ENCODE measurements around the gene DSPP.

DSPP gene

GRCh38 chr4:87659247-87659931 is 51.1 kb downstream of the DSPP start (continued):
- TF ChIP-seq ZNF549 (tag by site-specific recombination; IDR thresholded peaks at IDR 0.05) (no peak), ZNF114 (tag by site-specific recombination; IDR thresholded peaks at IDR 0.05) (no peak), ZSCAN16 (tag by site-specific recombination; IDR thresholded peaks at IDR 0.05) (no peak), ZNF585B (tag by site-specific recombination; IDR thresholded peaks at IDR 0.05) (no peak), ZBTB21 (tag by site-specific recombination; IDR thresholded peaks at IDR 0.05) (no peak), ZNF362 (tag by site-specific recombination; IDR thresholded peaks at IDR 0.05) (peak; percentile 98), CTCF (tag by site-specific recombination; IDR thresholded peaks at IDR 0.05) (no peak), ZFP69B (tag by site-specific recombination; IDR thresholded peaks at IDR 0.05) (0 out of 2 replicates have a peak, but pooled peaks have one; percentile 44), PRDM10 (tag by site-specific recombination; IDR thresholded peaks at IDR 0.05) (0 out of 2 replicates have a peak, but pooled peaks have one; percentile 14), GFI1B (tag by site-specific recombination; IDR thresholded peaks at IDR 0.05) (no peak), ZNF843 (tag by site-specific recombination; IDR thresholded peaks at IDR 0.05) (peak; percentile 93), ZNF112 (tag by site-specific recombination; IDR thresholded peaks at IDR 0.05) (no peak), REPIN1 (tag by site-specific recombination; IDR thresholded peaks at IDR 0.05; ENCODE audit: low read depth) (no peak), EGR2 (tag by site-specific recombination; IDR thresholded peaks at IDR 0.05; ENCODE audit: low read depth) (no peak), ZNF391 (tag by site-specific recombination; IDR thresholded peaks at IDR 0.05; ENCODE audit: borderline replicate concordance, low read depth) (peak; percentile 75), WT1 (tag by site-specific recombination; IDR thresholded peaks at IDR 0.05) (peak; percentile 93), ZNF324 (tag by site-specific recombination; IDR thresholded peaks at IDR 0.05) (0 out of 2 replicates have a peak, but pooled peaks have one; percentile 19), ZXDB (tag by site-specific recombination; IDR thresholded peaks at IDR 0.05) (peak; percentile 78), BCL6B (tag by site-specific recombination; IDR thresholded peaks at IDR 0.05) (peak; percentile 99), ZNF561 (tag by site-specific recombination; IDR thresholded peaks at IDR 0.05; ENCODE audit: borderline replicate concordance) (no peak), ZNF747 (tag by site-specific recombination; IDR thresholded peaks at IDR 0.05) (no peak), BCL11A (tag by site-specific recombination; IDR thresholded peaks at IDR 0.05; ENCODE audit: low read depth) (peak; percentile 83), ZNF449 (tag by site-specific recombination; IDR thresholded peaks at IDR 0.05) (no peak), ATF2 (tag by site-specific recombination; IDR thresholded peaks at IDR 0.05; ENCODE audit: low read depth) (0 out of 2 replicates have a peak, but pooled peaks have one; percentile 16), ZNF701 (tag by site-specific recombination; IDR thresholded peaks at IDR 0.05) (no peak), ZBTB17 (tag by site-specific recombination; IDR thresholded peaks at IDR 0.05) (peak; percentile 68; the same call in 1 of the 2 replicates), ZNF366 (tag by site-specific recombination; conservative IDR thresholded peaks at IDR 0.05) (peak; percentile 90), ZNF266 (tag by site-specific recombination; IDR thresholded peaks at IDR 0.05; ENCODE audit: low read depth) (no peak), ZNF677 (tag by site-specific recombination; IDR thresholded peaks at IDR 0.05) (no peak), GLIS1 (tag by site-specific recombination; IDR thresholded peaks at IDR 0.05) (peak; percentile 86)
